Non-pigmented ciliary epithelial cell (primary cell): Measurements from ENCODE around the gene TRAF7.

Experiments used
- DNase-seq: peaks from one replicate; pipeline ENCODE4 v3.0.0-alpha.2; 2010; ENCODE audit warnings: low read depth

Gene TRAF7

GRCh38 chr16:2216330-2216729, 60.7 kb downstream of the TRAF7 start:
- no peak for DNase-seq

- peak; percentile 97 for DNase-seq
Measured at GRCh38 chr16:2223221-2223941, 67.8 kb downstream of the TRAF7 start, which contains the start of gene E4F1. Gene E4F1, plus strand, starts transcription at chr16:2223591. Its CDS starts 23 bp downstream, at chr16:2223614.

- no peak for DNase-seq
Measured at GRCh38 chr16:2223942-2224486, 68.4 kb downstream of the TRAF7 start.

GRCh38 chr16:2226245-2226793, 70.7 kb downstream of the TRAF7 start:
- no peak for DNase-seq

GRCh38 chr16:2226918-2227317, 71.3 kb downstream of the TRAF7 start:
- no peak for DNase-seq
